Panc1 (cell line): ENCODE results near the gene SCPEP1. TPM values are rescaled to one million over a fixed set of nuclear protein-coding genes. Genes with fewer than 3 reads are reported as not detected.

ENCODE experiments used
- ATAC-seq: fragments of 200-7000 bp; cut with Tn5 transposase; 2 replicates; pipeline ENCODE4 v1.9.1; 2020; ENCODE audit warnings: mild to moderate bottlenecking, moderate library complexity
- BruUV-seq: library from RNA; stranded (reverse); fragments of 400-500 nt; replicated peaks from 2 replicates; lab custom pipeline; 2021; lab: Mats Ljungman, UMichigan
- CTCF ChIA-PET: fragments of 300-600 bp; sonication (Branson Sonifier 250); formaldehyde crosslinking; loops from one replicate; lab custom pipeline; 2022; ENCODE audit warnings: antibody characterized with exemption; lab: Charles Lee
- POLR2A ChIA-PET: fragments of 300-600 bp; sonication (Branson Sonifier 250); formaldehyde crosslinking; loops from one replicate; lab custom pipeline; 2022; ENCODE audit warnings: antibody characterized with exemption; lab: Charles Lee
- DNase-seq: peaks from one replicate; pipeline ENCODE4 v3.0.0-alpha.2; 2010; ENCODE audit warnings: low read depth, low spot score
- H3K27ac ChIP-seq: 2 replicates; pipeline ENCODE4 v1.5.1; 2011; ENCODE audit warnings: mild to moderate bottlenecking, low read length, inconsistent platforms
- H3K27me3 ChIP-seq: fragments of 200-500 bp; sonication (Bioruptor generic); 2 replicates; pipeline ENCODE4 v1.6.0; 2014; ENCODE audit warnings: low read length, inconsistent platforms; ENCODE audit not compliant: control insufficient read depth, insufficient read depth
- H3K36me3 ChIP-seq: fragments of 200-500 bp; sonication (Bioruptor generic); 2 replicates; pipeline ENCODE4 v1.5.1; 2014; ENCODE audit warnings: inconsistent platforms, mild to moderate bottlenecking, low read length, moderate library complexity; ENCODE audit not compliant: control insufficient read depth, insufficient read depth
- H3K4me1 ChIP-seq: 2 replicates; pipeline ENCODE4 v1.5.1; 2011; ENCODE audit warnings: inconsistent platforms, mild to moderate bottlenecking, low read length, moderate library complexity; ENCODE audit not compliant: control insufficient read depth, insufficient read depth
- H3K4me3 ChIP-seq, 2 experiments: 2 replicates each; pipeline ENCODE4 v1.5.1; 2011 to 2012; ENCODE audit warnings: low read depth in 2 of 2, low read length in 2 of 2, mild to moderate bottlenecking in 2 of 2, inconsistent platforms in 1 of 2, moderate library complexity in 1 of 2
- H3K9me3 ChIP-seq: fragments of 200-500 bp; sonication (Bioruptor generic); 2 replicates; pipeline ENCODE4 v1.5.1; 2014; ENCODE audit warnings: low read depth, mild to moderate bottlenecking, inconsistent platforms, low read length, moderate library complexity; ENCODE audit not compliant: control insufficient read depth, insufficient read depth
- CTCF ChIP-seq: fragments of 450-650 bp; IDR thresholded peaks from 2 replicates; pipeline ENCODE4 v1.5.1; 2017; ENCODE audit warnings: mild to moderate bottlenecking
- POLR2AphosphoS5 ChIP-seq: IDR thresholded peaks from 2 replicates; pipeline ENCODE4 v1.6.1; 2012; ENCODE audit warnings: mild to moderate bottlenecking, low read depth, low read length, moderate library complexity
- SIN3A ChIP-seq: IDR thresholded peaks from 2 replicates; pipeline ENCODE4 v1.6.1; 2012; ENCODE audit warnings: low read depth, mild to moderate bottlenecking, low read length, moderate library complexity, borderline replicate concordance; ENCODE audit not compliant: insufficient read depth
- TCF7L2 ChIP-seq: IDR thresholded peaks from 2 replicates; pipeline ENCODE4 v1.6.1; 2011; ENCODE audit warnings: mild to moderate bottlenecking, low read depth, low read length, inconsistent platforms
- in situ Hi-C: cut with HindIII; loops from 2 replicates; pipeline ENCODE4 v1.10.0; 2016; ENCODE audit warnings: low sequenced_read_pairs, low pct_unique_long_range_greater_than_20kb
- intact Hi-C: fragments of 100-400 bp; cut with micrococcal nuclease; formaldehyde crosslinking; loops from one replicate; pipeline ENCODE4 v1.10.0; 2022; ENCODE audit not compliant: unreplicated experiment
- total RNA-seq: library from RNA; stranded (reverse); gene quantifications from one replicate; pipeline ENCODE4 v1.2.1, GENCODE V29; 2021; ENCODE audit not compliant: unreplicated experiment
- TF ChIP-seq, protein P1 (sequence below), 2 experiments: IDR thresholded peaks; 2 replicates each; pipeline ENCODE4 v1.6.1; 2011 to 2012; ENCODE audit warnings: low read depth in 2 of 2, control low read depth in 1 of 2, low read length in 1 of 2, mild to moderate bottlenecking in 1 of 2, moderate library complexity in 1 of 2; ENCODE audit not compliant: insufficient read depth in 1 of 2

The SCPEP1 gene
- total RNA-seq, 1 experiment from 2014 or later: 50.7 TPM

DNA sequence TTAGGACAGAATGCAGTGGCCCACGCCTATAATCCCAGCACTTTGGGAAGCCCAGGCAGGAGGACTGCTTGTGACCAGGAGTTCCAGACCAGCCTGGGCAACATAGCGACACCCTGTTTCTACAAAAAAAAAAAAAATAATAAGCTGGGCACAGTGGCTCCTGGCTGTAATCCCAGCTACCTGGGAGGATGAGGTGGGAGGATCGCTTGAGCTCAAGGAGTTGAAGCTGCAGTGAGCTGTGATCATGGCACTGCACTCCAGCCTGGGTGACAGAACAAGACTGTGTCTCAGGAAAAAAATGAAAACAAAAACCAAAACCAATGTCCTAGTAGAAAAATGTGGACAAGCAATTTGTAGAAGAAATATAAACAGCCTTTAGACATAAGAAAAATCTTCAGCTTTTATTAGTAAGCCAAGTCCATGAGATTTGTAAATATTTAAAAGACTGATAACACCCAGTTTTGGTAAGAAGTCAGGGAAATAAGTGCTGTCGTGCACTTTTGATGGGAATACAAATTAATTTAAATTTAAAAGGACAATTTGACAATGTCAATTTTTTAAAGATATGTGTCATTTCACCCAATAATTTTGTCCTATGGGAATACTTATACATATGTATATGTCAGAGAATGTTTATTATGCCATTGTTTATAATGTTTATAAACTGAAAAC, 11.1 kb downstream of the SCPEP1 start:
- H3K9me3 ChIP-seq: no peaks in the 10 kb centered on the region
- intact Hi-C loops: no loop called here
- DNase-seq: no peak
- no TSS peak for BruUV-seq
- H3K4me3 ChIP-seq: no peak overlapping the region
- in situ Hi-C loops: no loop called here
- ChIA-PET POLR2A (no interaction called here), CTCF (no interaction called here)
- H3K36me3 ChIP-seq: peaks cover 6% of the 10 kb centered on the region; the same call in 1 of the 2 replicates
- H3K4me1 ChIP-seq: no peaks in the 10 kb centered on the region
- TF ChIP-seq POLR2AphosphoS5: no peak
- TF ChIP-seq, protein P1, sequence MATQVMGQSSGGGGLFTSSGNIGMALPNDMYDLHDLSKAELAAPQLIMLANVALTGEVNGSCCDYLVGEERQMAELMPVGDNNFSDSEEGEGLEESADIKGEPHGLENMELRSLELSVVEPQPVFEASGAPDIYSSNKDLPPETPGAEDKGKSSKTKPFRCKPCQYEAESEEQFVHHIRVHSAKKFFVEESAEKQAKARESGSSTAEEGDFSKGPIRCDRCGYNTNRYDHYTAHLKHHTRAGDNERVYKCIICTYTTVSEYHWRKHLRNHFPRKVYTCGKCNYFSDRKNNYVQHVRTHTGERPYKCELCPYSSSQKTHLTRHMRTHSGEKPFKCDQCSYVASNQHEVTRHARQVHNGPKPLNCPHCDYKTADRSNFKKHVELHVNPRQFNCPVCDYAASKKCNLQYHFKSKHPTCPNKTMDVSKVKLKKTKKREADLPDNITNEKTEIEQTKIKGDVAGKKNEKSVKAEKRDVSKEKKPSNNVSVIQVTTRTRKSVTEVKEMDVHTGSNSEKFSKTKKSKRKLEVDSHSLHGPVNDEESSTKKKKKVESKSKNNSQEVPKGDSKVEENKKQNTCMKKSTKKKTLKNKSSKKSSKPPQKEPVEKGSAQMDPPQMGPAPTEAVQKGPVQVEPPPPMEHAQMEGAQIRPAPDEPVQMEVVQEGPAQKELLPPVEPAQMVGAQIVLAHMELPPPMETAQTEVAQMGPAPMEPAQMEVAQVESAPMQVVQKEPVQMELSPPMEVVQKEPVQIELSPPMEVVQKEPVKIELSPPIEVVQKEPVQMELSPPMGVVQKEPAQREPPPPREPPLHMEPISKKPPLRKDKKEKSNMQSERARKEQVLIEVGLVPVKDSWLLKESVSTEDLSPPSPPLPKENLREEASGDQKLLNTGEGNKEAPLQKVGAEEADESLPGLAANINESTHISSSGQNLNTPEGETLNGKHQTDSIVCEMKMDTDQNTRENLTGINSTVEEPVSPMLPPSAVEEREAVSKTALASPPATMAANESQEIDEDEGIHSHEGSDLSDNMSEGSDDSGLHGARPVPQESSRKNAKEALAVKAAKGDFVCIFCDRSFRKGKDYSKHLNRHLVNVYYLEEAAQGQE (IDR thresholded peaks at IDR 0.05; ENCODE audit: insufficient read depth in 1 of 2, low read depth in 2 of 2, low read length in 1 of 2): no peak
- no peak for TF ChIP-seq CTCF
- no peak for TF ChIP-seq TCF7L2
- no peak for TF ChIP-seq SIN3A
- H3K27me3 ChIP-seq: no peaks in the 10 kb centered on the region
- ATAC-seq: no peak
- no peak overlapping the region for H3K27ac ChIP-seq

DNA sequence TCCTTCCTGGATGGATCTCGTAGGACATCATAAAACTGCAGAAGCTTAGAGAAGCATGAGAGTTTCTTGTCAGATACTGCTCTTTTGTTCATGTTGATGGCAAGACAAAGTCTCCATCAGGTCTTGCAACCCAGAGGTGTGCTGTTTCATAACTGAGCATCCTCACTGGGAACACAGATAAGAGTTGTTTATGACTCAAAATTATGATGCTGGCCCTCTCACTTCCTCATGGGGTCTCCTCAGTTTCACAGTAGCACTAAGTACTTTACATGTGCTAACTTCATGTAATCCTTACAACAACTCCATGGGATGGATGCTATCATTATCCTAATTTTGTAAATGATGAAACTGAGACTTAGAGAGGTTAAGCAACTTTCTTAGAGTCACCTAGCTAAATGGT, 14.4 kb downstream of the SCPEP1 start:
- no TSS peak for BruUV-seq
- Histone ChIP-seq H3K9me3 (no peaks in the 10 kb centered on the region), H3K27me3 (no peaks in the 10 kb centered on the region), H3K27ac (no peak overlapping the region), H3K4me1 (no peaks in the 10 kb centered on the region), H3K4me3 (no peak overlapping the region), H3K36me3 (peaks cover 5% of the 10 kb centered on the region; the same call in 1 of the 2 replicates)
- in situ Hi-C loops (no loop called here), intact Hi-C loops (no loop called here)
- ChIA-PET POLR2A (no interaction called here), CTCF (interaction anchor here (1.0 kb wide), 1 partner anchor 18 kb away, joined by 3 read pairs; no protein-coding TSS in a partner anchor)
- TF ChIP-seq, protein P1 (IDR thresholded peaks at IDR 0.05; ENCODE audit: insufficient read depth in 1 of 2, low read depth in 2 of 2, low read length in 1 of 2): no peak
- no peak for TF ChIP-seq TCF7L2
- TF ChIP-seq POLR2AphosphoS5: no peak
- no peak for ATAC-seq
- DNase-seq: no peak
